DOHH2 (cell line): ENCODE data around the gene DDX41.
"Not testable (repeated sequence)": the region's sequence is repeated elsewhere in the genome, so short reads cannot be mapped to it uniquely, and the experiment has no call there.

Experiments used
- CTCF ChIP-seq: fragments of 200-600 bp; sonication (generic); IDR thresholded peaks from one replicate; pipeline ENCODE4 v1.5.1; 2014; ENCODE audit warnings: antibody characterized with exemption, mild to moderate bottlenecking, low read depth, low read length; ENCODE audit not compliant: poor library complexity, severe bottlenecking
- EZH2phosphoT487 ChIP-seq: fragments of 200-600 bp; sonication (generic); IDR thresholded peaks from 2 replicates; pipeline ENCODE4 v1.6.1; 2017; ENCODE audit warnings: borderline replicate concordance, mild to moderate bottlenecking, antibody characterized with exemption, low read length, moderate library complexity, mixed read lengths

GRCh38 chr5:177559446-177559941, 42.7 kb upstream of the DDX41 start:
- TF ChIP-seq CTCF, EZH2phosphoT487: not testable (repeated sequence)
